ENCODE measurements around the gene SEZ6L2. TPM values are rescaled to one million over a fixed set of nuclear protein-coding genes. Genes with fewer than 3 reads are reported as not detected.

Gene SEZ6L2
- total RNA-seq, 1 donor from 2014 or later = 69.6 TPM

DNA sequence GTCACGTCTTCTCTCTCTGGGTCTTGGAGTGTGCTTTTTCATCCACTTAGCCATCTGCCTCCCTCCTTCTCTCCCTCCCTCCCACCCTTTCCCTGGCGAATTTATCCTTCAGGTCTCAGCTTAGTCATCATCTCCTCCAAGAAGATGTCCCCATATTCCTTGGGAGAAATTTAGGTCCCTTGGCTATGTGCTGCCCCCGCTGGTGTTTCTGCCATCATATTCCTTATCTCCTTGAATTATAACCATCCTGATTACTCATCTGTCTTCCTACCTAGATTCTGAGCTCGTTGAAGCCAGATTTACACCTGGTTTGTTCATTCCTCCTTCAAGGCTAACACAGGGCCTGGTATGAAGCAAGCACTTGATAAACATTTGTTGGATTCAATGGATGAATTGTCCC lies 5.0 kb downstream of the SEZ6L2 start:
- no peaks in the 10 kb centered on the region for H3K36me3 ChIP-seq (ENCODE audit: insufficient read depth, low read length)
- H4K20me1 ChIP-seq (ENCODE audit: insufficient read depth, low read length) = peaks cover 6% of the 10 kb centered on the region
- H3K4me3 Mint-ChIP-seq (ENCODE audit: unreplicated experiment) = no peak overlapping the region
- no peaks in the 10 kb centered on the region for H3K79me2 ChIP-seq (ENCODE audit: insufficient read depth, low read length)
- no peak overlapping the region for H2AFZ ChIP-seq (ENCODE audit: low read depth, low read length)
- peaks cover 7% of the 10 kb centered on the region for H3K36me3 Mint-ChIP-seq (ENCODE audit: low read depth, unreplicated experiment)
- no peak overlapping the region for H3K27ac Mint-ChIP-seq (ENCODE audit: unreplicated experiment)
- no peaks in the 10 kb centered on the region for H3K9me3 ChIP-seq (ENCODE audit: insufficient read depth, low read depth, low read length)
- H3K4me3 ChIP-seq (ENCODE audit: insufficient read depth, low read depth, low read length) = no peak overlapping the region
- no peak overlapping the region for H3K27ac ChIP-seq (ENCODE audit: low read depth, low read length)
- peaks cover 8% of the 10 kb centered on the region for H3K4me1 Mint-ChIP-seq (ENCODE audit: low read depth, unreplicated experiment)
- H3K9me3 Mint-ChIP-seq (ENCODE audit: unreplicated experiment) = no peaks in the 10 kb centered on the region
- H3K4me1 ChIP-seq (ENCODE audit: insufficient read depth, low read length) = peaks cover 8% of the 10 kb centered on the region
- FAIRE-seq = no peak
- H3K27me3 Mint-ChIP-seq (ENCODE audit: low read depth, unreplicated experiment) = no peaks in the 10 kb centered on the region
- peaks cover 7% of the 10 kb centered on the region for H3K27me3 ChIP-seq (ENCODE audit: insufficient read depth, low read length)
- TF ChIP-seq CTCF (IDR thresholded peaks at IDR 0.05; ENCODE audit: insufficient read depth, low read depth, low read length) (no peak), EZH2 (IDR thresholded peaks at IDR 0.05; ENCODE audit: insufficient read depth, low read length) (no peak)
- DNase-seq (ENCODE audit: low read depth) = no peak
- H3K9ac ChIP-seq (ENCODE audit: low read length) = no peak overlapping the region
- no peak overlapping the region for H3K4me2 ChIP-seq (ENCODE audit: low read length)

- Histone ChIP-seq H3K4me2 (ENCODE audit: low read length) (no peak overlapping the region), H3K27me3 (ENCODE audit: insufficient read depth, low read length) (peaks cover 6% of the 10 kb centered on the region), H3K9ac (ENCODE audit: low read length) (no peak overlapping the region), H3K4me1 (ENCODE audit: insufficient read depth, low read length) (peaks cover 5% of the 10 kb centered on the region), H3K27ac (ENCODE audit: low read depth, low read length) (no peak overlapping the region), H4K20me1 (ENCODE audit: insufficient read depth, low read length) (peaks cover 6% of the 10 kb centered on the region), H3K9me3 (ENCODE audit: insufficient read depth, low read depth, low read length) (no peaks in the 10 kb centered on the region), H3K4me3 (ENCODE audit: insufficient read depth, low read depth, low read length) (no peak overlapping the region), H3K79me2 (ENCODE audit: insufficient read depth, low read length) (no peaks in the 10 kb centered on the region), H2AFZ (ENCODE audit: low read depth, low read length) (no peak overlapping the region), H3K36me3 (ENCODE audit: insufficient read depth, low read length) (no peaks in the 10 kb centered on the region)
- no peak for FAIRE-seq
- Mint-ChIP-seq H3K27ac (ENCODE audit: unreplicated experiment) (no peak overlapping the region), H3K4me3 (ENCODE audit: unreplicated experiment) (no peak overlapping the region), H3K27me3 (ENCODE audit: low read depth, unreplicated experiment) (no peaks in the 10 kb centered on the region), H3K36me3 (ENCODE audit: low read depth, unreplicated experiment) (peaks cover 8% of the 10 kb centered on the region), H3K9me3 (ENCODE audit: unreplicated experiment) (no peaks in the 10 kb centered on the region), H3K4me1 (ENCODE audit: low read depth, unreplicated experiment) (peaks cover 6% of the 10 kb centered on the region)
- no peak for TF ChIP-seq EZH2 (IDR thresholded peaks at IDR 0.05; ENCODE audit: insufficient read depth, low read length)
- TF ChIP-seq CTCF (IDR thresholded peaks at IDR 0.05; ENCODE audit: insufficient read depth, low read depth, low read length) = no peak
- no peak for DNase-seq (ENCODE audit: low read depth)
Observed at GRCh38 chr16:29893553-29893952, 5.8 kb downstream of the SEZ6L2 start.

- H3K4me1 ChIP-seq (ENCODE audit: insufficient read depth, low read length) = no peaks in the 10 kb centered on the region
- peaks cover 3% of the 10 kb centered on the region for H4K20me1 ChIP-seq (ENCODE audit: insufficient read depth, low read length)
- no peak overlapping the region for H3K4me2 ChIP-seq (ENCODE audit: low read length)
- no peaks in the 10 kb centered on the region for H3K9me3 ChIP-seq (ENCODE audit: insufficient read depth, low read depth, low read length)
- no peak overlapping the region for H3K4me3 ChIP-seq (ENCODE audit: insufficient read depth, low read depth, low read length)
- H3K27ac ChIP-seq (ENCODE audit: low read depth, low read length) = no peak overlapping the region
- H3K4me1 Mint-ChIP-seq (ENCODE audit: low read depth, unreplicated experiment) = no peaks in the 10 kb centered on the region
- no peaks in the 10 kb centered on the region for H3K36me3 ChIP-seq (ENCODE audit: insufficient read depth, low read length)
- no peaks in the 10 kb centered on the region for H3K27me3 Mint-ChIP-seq (ENCODE audit: low read depth, unreplicated experiment)
- H3K27ac Mint-ChIP-seq (ENCODE audit: unreplicated experiment) = no peak overlapping the region
- H2AFZ ChIP-seq (ENCODE audit: low read depth, low read length) = no peak overlapping the region
- no peak overlapping the region for H3K4me3 Mint-ChIP-seq (ENCODE audit: unreplicated experiment)
- no peaks in the 10 kb centered on the region for H3K9me3 Mint-ChIP-seq (ENCODE audit: unreplicated experiment)
- H3K27me3 ChIP-seq (ENCODE audit: insufficient read depth, low read length) = peaks cover 2% of the 10 kb centered on the region
- peaks cover 8% of the 10 kb centered on the region for H3K36me3 Mint-ChIP-seq (ENCODE audit: low read depth, unreplicated experiment)
- DNase-seq (ENCODE audit: low read depth) (no peak), FAIRE-seq (no peak)
- TF ChIP-seq CTCF (IDR thresholded peaks at IDR 0.05; ENCODE audit: insufficient read depth, low read depth, low read length) (no peak), EZH2 (IDR thresholded peaks at IDR 0.05; ENCODE audit: insufficient read depth, low read length) (no peak)
- H3K79me2 ChIP-seq (ENCODE audit: insufficient read depth, low read length) = no peaks in the 10 kb centered on the region
- H3K9ac ChIP-seq (ENCODE audit: low read length) = no peak overlapping the region
Observed at GRCh38 chr16:29892458-29892813, 6.9 kb downstream of the SEZ6L2 start.
